ENCODE data around the gene SERPINB5.

DNA sequence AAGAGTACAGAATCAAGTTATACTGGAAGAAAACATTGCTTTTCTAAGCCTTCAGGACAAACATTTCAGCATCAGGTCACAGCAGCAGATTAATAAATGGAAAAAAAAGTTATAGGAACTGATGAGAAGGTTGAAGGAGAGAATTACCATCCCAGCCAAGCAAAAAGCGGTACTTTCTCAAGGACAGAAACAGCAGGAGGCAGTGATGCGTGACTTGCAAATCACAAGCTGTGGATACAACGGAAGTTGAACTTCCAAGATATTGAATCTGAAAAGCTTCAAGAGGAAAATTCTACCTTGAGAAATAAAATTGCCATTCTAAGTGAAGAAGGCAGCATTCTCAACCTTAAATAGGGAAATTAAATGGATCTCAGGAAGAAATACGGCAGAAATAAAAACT, 46.9 kb downstream of the SERPINB5 start:
- TF ChIP-seq GATA2 (IDR thresholded peaks at IDR 0.05; ENCODE audit: low read depth, low read length) (no peak), GATA3 (IDR thresholded peaks at IDR 0.05; ENCODE audit: low read depth, low read length) (no peak)

Measured in SH-SY5Y (cell line).